OCI-LY7 (cell line): ENCODE data around the gene ITGAD. TPM values are rescaled to one million over a fixed set of nuclear protein-coding genes. Genes with fewer than 3 reads are reported as not detected.

Source experiments
- BruUV-seq: library from RNA; stranded (reverse); fragments of 400-500 nt; replicated peaks from 2 replicates; lab custom pipeline; 2021; lab: Mats Ljungman, UMichigan
- CTCF ChIA-PET: fragments of 300-600 bp; sonication (Branson Sonifier 250); formaldehyde crosslinking; loops from one replicate; lab custom pipeline; 2022; ENCODE audit warnings: antibody characterized with exemption; ENCODE audit not compliant: unreplicated experiment; lab: Charles Lee
- POLR2A ChIA-PET: fragments of 300-600 bp; sonication (Branson Sonifier 250); formaldehyde crosslinking; loops from one replicate; lab custom pipeline; 2022; ENCODE audit warnings: antibody characterized with exemption; lab: Charles Lee
- DNase-seq: peaks from one replicate; pipeline ENCODE4 v3.0.0-alpha.2; 2015; ENCODE audit warnings: low spot score
- H2AFZ ChIP-seq: fragments of 200-600 bp; sonication (generic), shearing (Covaris generic); 2 replicates; pipeline ENCODE4 v1.6.1; 2014; ENCODE audit warnings: mild to moderate bottlenecking, antibody characterized with exemption, low read length, moderate library complexity
- H3K27ac ChIP-seq: fragments of 200-600 bp; sonication (generic); 2 replicates; pipeline ENCODE4 v1.5.1; 2014; ENCODE audit warnings: mixed run types, low read depth, mild to moderate bottlenecking, moderate library complexity, low read length, inconsistent platforms; ENCODE audit not compliant: poor library complexity, severe bottlenecking
- H3K36me3 ChIP-seq: fragments of 200-600 bp; sonication (generic); 2 replicates; pipeline ENCODE4 v1.6.1; 2014; ENCODE audit warnings: mild to moderate bottlenecking, antibody characterized with exemption, low read length, moderate library complexity, mixed read lengths; ENCODE audit not compliant: insufficient read depth
- H3K4me1 ChIP-seq: fragments of 200-600 bp; sonication (generic); 2 replicates; pipeline ENCODE4 v1.5.1; 2014; ENCODE audit warnings: mild to moderate bottlenecking, low read length; ENCODE audit not compliant: insufficient read depth, poor library complexity, severe bottlenecking
- H3K4me2 ChIP-seq: fragments of 200-600 bp; sonication (generic); 2 replicates; pipeline ENCODE4 v1.6.1; 2014; ENCODE audit warnings: mild to moderate bottlenecking, low read length
- H3K4me3 ChIP-seq: fragments of 200-600 bp; sonication (generic); 2 replicates; pipeline ENCODE4 v1.5.1; 2014; ENCODE audit warnings: mild to moderate bottlenecking, low read depth, low read length; ENCODE audit not compliant: poor library complexity, severe bottlenecking
- H3K79me2 ChIP-seq: fragments of 200-600 bp; sonication (generic); 2 replicates; pipeline ENCODE4 v1.6.1; 2016; ENCODE audit warnings: low read depth, mild to moderate bottlenecking, low read length, moderate library complexity, mixed read lengths; ENCODE audit not compliant: insufficient read depth
- H3K9me2 ChIP-seq: fragments of 200-600 bp; sonication (generic); 2 replicates; pipeline ENCODE4 v1.6.1; 2016; ENCODE audit warnings: mild to moderate bottlenecking, low read length, mixed read lengths; ENCODE audit not compliant: insufficient read depth
- H3K9me3 ChIP-seq: fragments of 200-600 bp; sonication (generic); 2 replicates; pipeline ENCODE4 v1.6.1; 2014; ENCODE audit warnings: mild to moderate bottlenecking, mixed run types, low read length, mixed read lengths
- H4K20me1 ChIP-seq: fragments of 200-600 bp; sonication (generic); 2 replicates; pipeline ENCODE4 v1.6.1; 2014; ENCODE audit warnings: mild to moderate bottlenecking, antibody characterized with exemption, low read length, moderate library complexity, mixed read lengths; ENCODE audit not compliant: insufficient read depth
- CTCF ChIP-seq: fragments of 200-600 bp; sonication (generic); conservative IDR thresholded peaks from 2 replicates; pipeline ENCODE4 v1.5.1; 2014; ENCODE audit warnings: mild to moderate bottlenecking, antibody characterized with exemption, low read length, moderate library complexity, mixed read lengths
- EZH2phosphoT487 ChIP-seq: fragments of 200-600 bp; sonication (generic); IDR thresholded peaks from 2 replicates; pipeline ENCODE4 v1.6.1; 2018; ENCODE audit warnings: low read depth, borderline replicate concordance, mild to moderate bottlenecking, mixed run types, antibody characterized with exemption, low read length, moderate library complexity, mixed read lengths
- intact Hi-C: fragments of 100-400 bp; cut with micrococcal nuclease; formaldehyde crosslinking; loops from one replicate; pipeline ENCODE4 v1.10.0; 2022; ENCODE audit not compliant: unreplicated experiment
- total RNA-seq, 2 experiments: library from RNA; depleted of rRNA in 1 of 2; stranded (reverse); fragments of >200 nt in 1 of 2; shearing (Covaris generic) in 1 of 2; gene quantifications; 2 replicates each; pipeline ENCODE4 v1.2.3, GENCODE V29; 2014 to 2022

ITGAD gene
- total RNA-seq, 2 experiments from 2014 or later, result not detected

- Histone ChIP-seq H3K9me3 (no peaks in the 10 kb centered on the region), H3K36me3 (no peaks in the 10 kb centered on the region), H2AFZ (no peak overlapping the region), H3K4me2 (no peak overlapping the region), H3K9me2 (no peaks in the 10 kb centered on the region), H3K79me2 (no peaks in the 10 kb centered on the region), H3K27ac (no peak overlapping the region), H3K4me1 (no peaks in the 10 kb centered on the region), H4K20me1 (no peaks in the 10 kb centered on the region), H3K4me3 (no peak overlapping the region)
- POLR2A ChIA-PET, result interaction anchor here (0.7 kb wide), 1 partner anchor 86 kb away, joined by 6 read pairs; no protein-coding TSS in a partner anchor
- TF ChIP-seq EZH2phosphoT487 (no peak), CTCF (no peak)
- intact Hi-C loops, result no loop called here
- no TSS peak for BruUV-seq
- DNase-seq, result no peak
- CTCF ChIA-PET, result no interaction called here
Measured at GRCh38 chr16:31373235-31373634, 19.9 kb upstream of the ITGAD start.

GRCh38 chr16:31375231-31375630, 17.9 kb upstream of the ITGAD start:
- TF ChIP-seq EZH2phosphoT487 (no peak), CTCF (no peak)
- no TSS peak for BruUV-seq
- Histone ChIP-seq H3K9me2 (no peaks in the 10 kb centered on the region), H3K4me3 (no peak overlapping the region), H3K36me3 (no peaks in the 10 kb centered on the region), H3K4me2 (no peak overlapping the region), H3K79me2 (no peaks in the 10 kb centered on the region), H3K4me1 (no peaks in the 10 kb centered on the region), H3K9me3 (no peaks in the 10 kb centered on the region), H4K20me1 (no peaks in the 10 kb centered on the region), H2AFZ (no peak overlapping the region), H3K27ac (no peak overlapping the region)
- DNase-seq, result no peak
- ChIA-PET POLR2A (interaction anchor here (1.4 kb wide), 1 partner anchor 10 kb away, joined by 3 read pairs; no protein-coding TSS in a partner anchor), CTCF (interaction anchor here (1.7 kb wide), 1 partner anchor 11 kb away, joined by 5 read pairs; no protein-coding TSS in a partner anchor)
- intact Hi-C loops, result no loop called here

- Histone ChIP-seq H3K4me3 (no peak overlapping the region), H3K4me1 (no peaks in the 10 kb centered on the region), H3K9me2 (no peaks in the 10 kb centered on the region), H3K36me3 (no peaks in the 10 kb centered on the region), H2AFZ (no peak overlapping the region), H3K27ac (no peak overlapping the region), H3K9me3 (no peaks in the 10 kb centered on the region), H3K79me2 (no peaks in the 10 kb centered on the region), H4K20me1 (no peaks in the 10 kb centered on the region), H3K4me2 (no peak overlapping the region)
- ChIA-PET POLR2A (interaction anchor here (1.4 kb wide), 1 partner anchor 9 kb away, joined by 3 read pairs; no protein-coding TSS in a partner anchor), CTCF (interaction anchor here (1.7 kb wide), 1 partner anchor 9 kb away, joined by 5 read pairs; no protein-coding TSS in a partner anchor)
- intact Hi-C loops, result no loop called here
- DNase-seq, result no peak
- BruUV-seq, result no TSS peak
- no peak for TF ChIP-seq EZH2phosphoT487
- no peak for TF ChIP-seq CTCF
Measured at GRCh38 chr16:31376705-31377104, 16.4 kb upstream of the ITGAD start.
